ENCODE measurements around the gene CYP46A1. TPM values are rescaled to one million over a fixed set of nuclear protein-coding genes. Genes with fewer than 3 reads are reported as not detected.

Gene CYP46A1
- total and polyA plus RNA-seq, 3 donors from 2014 or later, result 2.5 to 4.6 (median 4.2) TPM

DNA sequence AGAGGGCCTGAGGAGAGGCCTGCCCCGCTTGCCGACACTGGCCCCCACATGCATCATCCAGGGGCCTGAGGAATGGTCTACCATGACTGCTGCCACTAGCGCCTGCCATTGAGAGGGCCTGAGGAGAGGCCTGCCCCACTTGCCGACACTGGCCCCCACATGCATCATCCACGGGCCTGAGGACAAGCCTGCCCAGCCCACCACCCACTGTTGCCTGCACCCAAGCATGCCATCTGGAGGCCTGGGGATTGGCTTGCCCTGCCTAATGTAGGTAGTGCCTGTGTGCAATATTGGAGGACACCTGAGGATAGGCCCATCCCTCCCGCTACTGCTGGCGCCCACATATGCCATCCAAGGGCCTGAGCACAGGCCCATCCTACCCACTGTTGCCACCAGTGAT is 24.4 kb downstream of the CYP46A1 start:
- Histone ChIP-seq H3K27me3 (no peaks in the 10 kb centered on the region), H3K4me1 (no peaks in the 10 kb centered on the region), H3K27ac (no peak overlapping the region), H3K36me3 (ENCODE audit: low read depth, missing control alignments) (no peaks in the 10 kb centered on the region), H3K4me3 (no peak overlapping the region), H3K9me3 (no peaks in the 10 kb centered on the region)
- 50 to 83% methylated on average over 2 to 7 of the region's 7 CpGs for WGBS, 2 donors
- TF ChIP-seq POLR2A (IDR thresholded peaks at IDR 0.05), result no peak
- TF ChIP-seq CTCF (IDR thresholded peaks at IDR 0.05), result no peak
- DNase-seq, result no peak
- intact Hi-C loops (cut with DNase I; ENCODE audit: low total_unique reads), result no loop called here

- Histone ChIP-seq H3K36me3 (ENCODE audit: low read depth, missing control alignments) (no peaks in the 10 kb centered on the region), H3K27me3 (no peaks in the 10 kb centered on the region), H3K4me1 (no peaks in the 10 kb centered on the region), H3K4me3 (no peak overlapping the region), H3K9me3 (no peaks in the 10 kb centered on the region), H3K27ac (no peak overlapping the region)
- no peak for TF ChIP-seq CTCF (IDR thresholded peaks at IDR 0.05)
- TF ChIP-seq POLR2A (IDR thresholded peaks at IDR 0.05), result no peak
- intact Hi-C loops (cut with DNase I; ENCODE audit: low total_unique reads), result no loop called here
- 87 to 95% methylated on average over 3 of the region's 3 CpGs for WGBS, 2 donors
- DNase-seq, result no peak
Measured at GRCh38 chr14:99713972-99714371, 29.9 kb downstream of the CYP46A1 start.

DNA sequence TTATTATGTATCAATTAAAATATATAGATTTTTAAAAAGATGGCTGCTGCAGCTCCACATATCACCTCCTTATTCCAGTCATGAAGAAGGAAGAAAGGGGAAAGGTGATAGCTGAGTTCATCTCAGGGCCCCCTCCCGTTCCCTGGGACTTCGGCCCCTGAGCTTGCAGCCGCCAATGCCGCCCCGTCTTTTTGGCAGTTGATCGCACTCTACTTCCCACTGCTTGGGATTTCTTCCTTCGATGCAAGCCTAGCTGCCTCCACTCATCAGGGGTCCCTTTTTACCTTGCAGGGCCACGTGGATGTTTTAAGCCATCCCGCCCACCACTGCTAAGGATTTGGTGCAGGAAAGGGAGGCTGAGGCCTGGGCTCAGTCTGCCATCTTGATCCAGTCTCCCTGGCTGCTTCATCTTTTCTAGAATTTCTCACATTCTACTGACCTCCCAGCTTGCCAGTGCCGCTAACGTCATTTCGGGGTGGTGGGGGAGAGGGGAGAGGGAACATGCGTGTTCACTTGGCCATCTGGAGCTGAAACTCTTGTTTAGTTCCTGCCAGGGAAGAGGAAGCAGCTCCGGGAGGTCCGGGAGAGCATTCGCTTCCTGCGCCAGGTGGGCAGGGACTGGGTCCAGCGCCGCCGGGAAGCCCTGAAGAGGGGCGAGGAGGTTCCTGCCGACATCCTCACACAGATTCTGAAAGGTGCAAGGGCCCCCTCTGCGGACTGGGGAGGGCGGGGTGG is 31.3 kb downstream of the CYP46A1 start:
- 57 to 62% methylated on average over 20 to 24 of the region's 24 CpGs for WGBS, 2 donors
- H3K27me3 ChIP-seq, result no peaks in the 10 kb centered on the region
- H3K36me3 ChIP-seq (ENCODE audit: low read depth, missing control alignments), result no peaks in the 10 kb centered on the region
- DNase-seq, result no peak
- no peak for TF ChIP-seq CTCF (IDR thresholded peaks at IDR 0.05)
- TF ChIP-seq POLR2A (IDR thresholded peaks at IDR 0.05), result no peak
- no peaks in the 10 kb centered on the region for H3K9me3 ChIP-seq
- H3K27ac ChIP-seq, result no peak overlapping the region
- H3K4me1 ChIP-seq, result no peaks in the 10 kb centered on the region
- H3K4me3 ChIP-seq, result no peak overlapping the region
- intact Hi-C loops (cut with DNase I; ENCODE audit: low total_unique reads), result no loop called here

DNA sequence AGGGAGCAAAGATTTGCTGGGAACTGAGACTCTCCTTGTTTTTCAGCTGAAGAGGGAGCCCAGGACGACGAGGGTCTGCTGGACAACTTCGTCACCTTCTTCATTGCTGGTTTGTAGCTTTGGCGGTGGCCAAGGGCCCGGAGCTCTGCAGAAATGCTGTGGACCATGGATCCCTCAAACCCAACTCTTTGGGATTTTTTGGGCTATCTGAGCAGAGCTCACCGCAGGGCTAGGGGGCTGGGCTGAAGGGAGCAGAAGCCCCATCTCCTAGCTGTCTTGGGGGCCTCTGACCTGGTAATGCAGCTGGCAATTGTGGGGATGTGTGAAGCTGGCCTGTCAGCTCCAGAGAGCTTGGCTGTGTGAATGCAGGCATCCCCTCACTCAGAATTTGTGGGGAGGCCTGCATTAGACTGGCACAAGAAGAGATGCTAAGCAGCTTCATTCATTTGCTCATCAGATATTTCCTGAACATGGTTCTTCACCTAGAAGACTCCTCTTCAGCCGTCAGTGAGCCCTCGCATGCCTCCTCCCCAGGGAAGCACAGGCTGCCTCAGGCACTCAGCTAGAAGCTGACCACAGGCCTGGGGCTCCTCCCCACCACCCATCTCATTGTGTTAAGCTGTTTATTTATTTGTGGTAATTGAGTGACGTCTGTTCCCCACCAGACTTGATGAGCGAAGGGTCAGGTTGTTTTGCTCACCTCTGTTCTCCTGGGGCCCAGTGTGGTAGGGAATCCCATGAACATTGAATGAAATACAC is 32.2 kb downstream of the CYP46A1 start:
- TF ChIP-seq CTCF (IDR thresholded peaks at IDR 0.05), result no peak
- no peak overlapping the region for H3K27ac ChIP-seq
- no peaks in the 10 kb centered on the region for H3K27me3 ChIP-seq
- no peaks in the 10 kb centered on the region for H3K9me3 ChIP-seq
- 78 to 81% methylated on average over 8 to 10 of the region's 10 CpGs for WGBS, 2 donors
- no peaks in the 10 kb centered on the region for H3K36me3 ChIP-seq (ENCODE audit: low read depth, missing control alignments)
- no peak overlapping the region for H3K4me3 ChIP-seq
- no peak for DNase-seq
- intact Hi-C loops (cut with DNase I; ENCODE audit: low total_unique reads), result no loop called here
- no peaks in the 10 kb centered on the region for H3K4me1 ChIP-seq
